NT2/D1 (cell line): Measurements from ENCODE around the gene CACNG5.

Source experiments
- SUZ12 ChIP-seq: IDR thresholded peaks from 2 replicates; pipeline ENCODE4 v1.6.1; 2011; ENCODE audit not compliant: insufficient read length, insufficient read depth; ENCODE audit errors: extremely low read depth
- YY1 ChIP-seq: IDR thresholded peaks from 2 replicates; pipeline ENCODE4 v1.6.1; 2011; ENCODE audit not compliant: insufficient read length, insufficient read depth
- ZNF274 ChIP-seq: IDR thresholded peaks from 2 replicates; pipeline ENCODE4 v1.6.1; 2011; ENCODE audit warnings: mild to moderate bottlenecking, low read depth, low read length

- TF ChIP-seq YY1 = no peak
- TF ChIP-seq ZNF274 = no peak
- no peak for TF ChIP-seq SUZ12
Observed at GRCh38 chr17:66865151-66865550, 30.2 kb downstream of the CACNG5 start.
